VCaP (cell line): ENCODE data around the gene GEMIN2.

Experiments used
- H3K27ac ChIP-seq: fragments of 450-650 bp; 2 replicates; pipeline ENCODE4 v1.5.1; 2017
- TF ChIP-seq, protein P1 (sequence below): fragments of 450-650 bp; conservative IDR thresholded peaks from 2 replicates; pipeline ENCODE4 v1.5.1; 2017; ENCODE audit warnings: mild to moderate bottlenecking, moderate library complexity

Gene GEMIN2

DNA sequence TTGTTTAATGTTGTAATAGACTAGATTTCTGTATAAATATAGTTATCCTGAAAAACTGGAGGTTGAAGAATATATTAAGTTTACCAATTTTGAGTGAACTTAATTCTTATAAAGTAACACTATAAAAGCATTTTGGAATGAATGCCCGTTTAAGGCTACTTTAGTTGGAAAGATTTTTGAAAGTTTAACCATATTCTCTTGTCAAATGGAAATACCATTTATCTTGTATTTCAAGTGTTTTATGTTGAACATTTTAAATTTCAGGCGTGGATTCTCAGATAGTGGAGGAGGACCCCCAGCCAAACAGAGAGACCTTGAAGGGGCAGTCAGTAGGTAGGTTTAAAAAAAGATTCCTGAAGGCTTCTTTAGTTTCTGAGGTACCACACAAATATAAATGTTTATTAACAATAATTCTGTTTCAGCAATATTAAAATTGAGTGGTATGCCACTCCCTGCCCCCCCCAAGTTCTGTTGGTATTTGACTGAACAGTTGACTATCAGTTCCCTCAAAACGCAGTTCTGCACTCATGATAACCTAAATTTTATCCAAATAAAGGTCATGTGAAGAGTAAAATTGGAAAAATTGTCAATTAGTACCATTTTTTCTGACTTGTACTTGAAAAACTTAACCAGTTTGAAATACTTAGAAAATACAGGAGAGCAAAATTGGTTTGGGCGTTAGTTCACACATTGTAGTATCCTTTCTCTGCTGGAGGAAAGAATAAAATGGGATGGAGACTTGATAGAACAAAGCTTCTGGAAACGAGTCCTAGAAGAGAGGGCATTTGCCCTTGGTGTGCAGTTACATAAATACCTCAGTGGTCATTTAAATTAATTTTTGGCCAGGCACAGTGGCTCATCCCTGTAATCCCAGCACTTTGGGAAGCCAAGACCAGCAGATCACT lies 62.4 kb downstream of the GEMIN2 start:
- peak overlapping the region; percentile 94 for H3K27ac ChIP-seq
- TF ChIP-seq, protein P1, sequence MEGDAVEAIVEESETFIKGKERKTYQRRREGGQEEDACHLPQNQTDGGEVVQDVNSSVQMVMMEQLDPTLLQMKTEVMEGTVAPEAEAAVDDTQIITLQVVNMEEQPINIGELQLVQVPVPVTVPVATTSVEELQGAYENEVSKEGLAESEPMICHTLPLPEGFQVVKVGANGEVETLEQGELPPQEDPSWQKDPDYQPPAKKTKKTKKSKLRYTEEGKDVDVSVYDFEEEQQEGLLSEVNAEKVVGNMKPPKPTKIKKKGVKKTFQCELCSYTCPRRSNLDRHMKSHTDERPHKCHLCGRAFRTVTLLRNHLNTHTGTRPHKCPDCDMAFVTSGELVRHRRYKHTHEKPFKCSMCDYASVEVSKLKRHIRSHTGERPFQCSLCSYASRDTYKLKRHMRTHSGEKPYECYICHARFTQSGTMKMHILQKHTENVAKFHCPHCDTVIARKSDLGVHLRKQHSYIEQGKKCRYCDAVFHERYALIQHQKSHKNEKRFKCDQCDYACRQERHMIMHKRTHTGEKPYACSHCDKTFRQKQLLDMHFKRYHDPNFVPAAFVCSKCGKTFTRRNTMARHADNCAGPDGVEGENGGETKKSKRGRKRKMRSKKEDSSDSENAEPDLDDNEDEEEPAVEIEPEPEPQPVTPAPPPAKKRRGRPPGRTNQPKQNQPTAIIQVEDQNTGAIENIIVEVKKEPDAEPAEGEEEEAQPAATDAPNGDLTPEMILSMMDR, result no peak

DNA sequence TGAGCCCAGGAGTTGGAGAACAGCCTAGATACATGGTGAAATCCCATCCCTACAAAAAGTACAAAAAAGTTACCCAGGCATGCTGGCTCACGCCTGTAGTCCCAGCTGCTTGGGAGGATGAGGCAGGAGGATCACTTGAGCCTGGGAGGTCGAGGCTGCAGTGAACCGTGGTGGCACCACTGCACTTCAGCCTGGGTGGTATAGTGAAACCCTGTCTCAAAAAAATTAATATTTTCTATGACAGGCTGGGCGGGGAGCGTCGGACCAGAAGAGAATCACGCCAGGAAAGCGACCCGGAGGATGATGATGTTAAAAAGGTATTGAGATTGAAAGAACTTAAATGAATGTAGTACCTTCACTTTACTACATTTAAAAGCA lies 63.0 kb downstream of the GEMIN2 start:
- TF ChIP-seq, protein P1, result no peak
- H3K27ac ChIP-seq, result no peak overlapping the region; the same call in 1 of the 2 replicates

DNA sequence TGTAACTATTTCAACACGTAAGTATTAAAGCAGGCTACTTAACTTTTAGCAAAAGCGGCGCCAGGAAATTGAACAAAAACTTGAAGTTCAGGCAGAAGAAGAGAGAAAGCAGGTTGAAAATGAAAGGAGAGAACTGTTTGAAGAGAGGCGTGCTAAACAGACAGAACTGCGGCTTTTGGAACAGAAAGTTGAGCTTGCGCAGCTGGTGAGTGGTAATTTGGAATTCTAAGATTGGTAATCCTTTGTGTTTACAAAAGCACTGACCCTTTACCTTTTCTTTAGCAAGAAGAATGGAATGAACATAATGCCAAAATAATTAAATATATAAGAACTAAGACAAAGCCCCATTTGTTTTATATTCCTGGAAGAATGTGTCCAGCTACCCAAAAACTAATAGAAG lies 64.9 kb downstream of the GEMIN2 start:
- TF ChIP-seq, protein P1, result no peak
- peak overlapping the region; percentile 68; the same call in 1 of the 2 replicates for H3K27ac ChIP-seq

DNA sequence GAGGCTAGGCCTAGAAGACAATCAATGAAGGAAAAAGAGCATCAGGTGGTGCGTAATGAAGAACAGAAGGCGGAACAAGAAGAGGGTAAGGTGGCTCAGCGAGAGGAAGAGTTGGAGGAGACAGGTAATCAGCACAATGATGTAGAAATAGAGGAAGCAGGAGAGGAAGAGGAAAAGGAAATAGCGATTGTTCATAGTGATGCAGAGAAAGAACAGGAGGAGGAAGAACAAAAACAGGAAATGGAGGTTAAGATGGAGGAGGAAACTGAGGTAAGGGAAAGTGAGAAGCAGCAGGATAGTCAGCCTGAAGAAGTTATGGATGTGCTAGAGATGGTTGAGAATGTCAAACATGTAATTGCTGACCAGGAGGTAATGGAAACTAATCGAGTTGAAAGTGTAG lies 66.4 kb downstream of the GEMIN2 start:
- TF ChIP-seq, protein P1, result no peak
- H3K27ac ChIP-seq, result peak overlapping the region; percentile 68

DNA sequence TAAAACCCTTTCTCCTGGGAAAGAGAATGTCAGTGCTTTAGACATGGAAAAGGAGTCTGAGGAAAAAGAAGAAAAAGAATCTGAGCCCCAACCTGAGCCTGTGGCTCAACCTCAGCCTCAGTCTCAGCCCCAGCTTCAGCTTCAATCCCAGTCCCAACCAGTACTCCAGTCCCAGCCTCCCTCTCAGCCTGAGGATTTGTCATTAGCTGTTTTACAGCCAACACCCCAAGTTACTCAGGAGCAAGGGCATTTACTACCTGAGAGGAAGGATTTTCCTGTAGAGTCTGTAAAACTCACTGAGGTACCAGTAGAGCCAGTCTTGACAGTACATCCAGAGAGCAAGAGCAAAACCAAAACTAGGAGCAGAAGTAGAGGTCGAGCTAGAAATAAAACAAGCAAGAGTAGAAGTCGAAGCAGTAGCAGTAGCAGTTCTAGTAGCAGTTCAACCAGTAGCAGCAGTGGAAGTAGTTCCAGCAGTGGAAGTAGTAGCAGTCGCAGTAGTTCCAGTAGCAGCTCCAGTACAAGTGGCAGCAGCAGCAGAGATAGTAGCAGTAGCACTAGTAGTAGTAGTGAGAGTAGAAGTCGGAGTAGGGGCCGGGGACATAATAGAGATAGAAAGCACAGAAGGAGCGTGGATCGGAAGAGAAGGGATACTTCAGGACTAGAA lies 67.0 kb downstream of the GEMIN2 start:
- TF ChIP-seq, protein P1, result no peak
- peak overlapping the region; percentile 68 for H3K27ac ChIP-seq

DNA sequence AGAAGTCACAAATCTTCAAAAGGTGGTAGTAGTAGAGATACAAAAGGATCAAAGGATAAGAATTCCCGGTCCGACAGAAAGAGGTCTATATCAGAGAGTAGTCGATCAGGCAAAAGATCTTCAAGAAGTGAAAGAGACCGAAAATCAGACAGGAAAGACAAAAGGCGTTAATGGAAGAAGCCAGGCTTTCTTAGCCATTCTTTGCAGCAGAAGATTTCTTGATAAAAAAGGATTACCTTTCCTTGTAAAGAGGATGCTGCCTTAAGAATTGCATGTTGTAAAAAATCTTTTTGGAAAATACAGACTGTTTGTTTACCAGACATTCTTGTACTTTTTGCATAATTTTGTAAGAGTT lies 67.5 kb downstream of the GEMIN2 start:
- TF ChIP-seq, protein P1, result no peak
- peak overlapping the region; percentile 68 for H3K27ac ChIP-seq
